SU-DHL-6 (cell line): Measurements from ENCODE around the gene OR2AT4.
"Not testable (repeated sequence)": the region's sequence is repeated elsewhere in the genome, so short reads cannot be mapped to it uniquely, and the experiment has no call there.

ENCODE experiments used
- H2AFZ ChIP-seq: fragments of 200-600 bp; sonication (generic); 2 replicates; pipeline ENCODE4 v1.6.1; 2014; ENCODE audit warnings: low read depth, mild to moderate bottlenecking, moderate library complexity, mixed read lengths, antibody characterized with exemption, low read length; ENCODE audit not compliant: severe bottlenecking
- H3F3A ChIP-seq: fragments of 200-600 bp; shearing (Covaris generic); 2 replicates; pipeline ENCODE4 v1.6.0; 2016; ENCODE audit warnings: antibody characterized with exemption, mild to moderate bottlenecking; ENCODE audit not compliant: insufficient read depth
- H3K27ac ChIP-seq: fragments of 200-600 bp; sonication (generic); 2 replicates; pipeline ENCODE4 v1.5.1; 2016; ENCODE audit warnings: low read depth, mild to moderate bottlenecking, low read length, moderate library complexity, mixed read lengths
- H3K27me3 ChIP-seq: fragments of 200-600 bp; sonication (generic), shearing (Covaris generic); 2 replicates; pipeline ENCODE4 v1.6.0; 2014; ENCODE audit warnings: mild to moderate bottlenecking, low read length
- H3K36me3 ChIP-seq: fragments of 200-600 bp; sonication (generic); 2 replicates; pipeline ENCODE4 v1.6.1; 2014; ENCODE audit warnings: mild to moderate bottlenecking, low read length, mixed read lengths
- H3K4me2 ChIP-seq: fragments of 300-600, 200-600 bp; shearing (Covaris generic), sonication (generic); 2 replicates; pipeline ENCODE4 v1.6.0; 2014; ENCODE audit warnings: low read length, low read depth, mild to moderate bottlenecking; ENCODE audit not compliant: poor library complexity, severe bottlenecking
- H3K4me3 ChIP-seq: fragments of 200-600 bp; sonication (generic); 2 replicates; pipeline ENCODE4 v1.5.1; 2014; ENCODE audit warnings: antibody characterized with exemption, low read length, mild to moderate bottlenecking, mixed read lengths; ENCODE audit not compliant: insufficient read depth, poor library complexity, severe bottlenecking
- H3K79me2 ChIP-seq: fragments of 200-600 bp; sonication (generic); 2 replicates; pipeline ENCODE4 v1.6.1; 2014; ENCODE audit warnings: mild to moderate bottlenecking, low read length, moderate library complexity; ENCODE audit not compliant: insufficient read depth
- H3K9ac ChIP-seq: fragments of 200-600 bp; sonication (generic); 2 replicates; pipeline ENCODE4 v1.7.0; 2014; ENCODE audit warnings: mild to moderate bottlenecking, low read length
- H3K9me2 ChIP-seq: fragments of 200-600 bp; sonication (generic); replicated peaks from 2 replicates; pipeline ENCODE4 v1.6.1; 2014; ENCODE audit warnings: low read length; ENCODE audit not compliant: insufficient read depth
- H3K9me3 ChIP-seq: fragments of 200-600 bp; sonication (generic); 2 replicates; pipeline ENCODE4 v1.6.1; 2014; ENCODE audit warnings: low read length, mixed read lengths; ENCODE audit not compliant: insufficient read depth
- H4K20me1 ChIP-seq: fragments of 200-600 bp; sonication (generic); 2 replicates; pipeline ENCODE4 v1.6.1; 2014; ENCODE audit warnings: low read depth, mild to moderate bottlenecking, antibody characterized with exemption, low read length, moderate library complexity, mixed read lengths
- EZH2phosphoT487 ChIP-seq: fragments of 200-600 bp; sonication (generic), shearing (Covaris generic); conservative IDR thresholded peaks from 2 replicates; pipeline ENCODE4 v1.6.1; 2018; ENCODE audit warnings: mild to moderate bottlenecking, antibody characterized with exemption, low read length, moderate library complexity, mixed read lengths
- TF ChIP-seq, protein P1 (sequence below): fragments of 200-600 bp; sonication (generic); IDR thresholded peaks from one replicate; pipeline ENCODE4 v1.5.1; 2017; ENCODE audit warnings: antibody characterized with exemption, mild to moderate bottlenecking, low read length, moderate library complexity; ENCODE audit not compliant: insufficient read depth, poor library complexity, severe bottlenecking

Gene OR2AT4

DNA sequence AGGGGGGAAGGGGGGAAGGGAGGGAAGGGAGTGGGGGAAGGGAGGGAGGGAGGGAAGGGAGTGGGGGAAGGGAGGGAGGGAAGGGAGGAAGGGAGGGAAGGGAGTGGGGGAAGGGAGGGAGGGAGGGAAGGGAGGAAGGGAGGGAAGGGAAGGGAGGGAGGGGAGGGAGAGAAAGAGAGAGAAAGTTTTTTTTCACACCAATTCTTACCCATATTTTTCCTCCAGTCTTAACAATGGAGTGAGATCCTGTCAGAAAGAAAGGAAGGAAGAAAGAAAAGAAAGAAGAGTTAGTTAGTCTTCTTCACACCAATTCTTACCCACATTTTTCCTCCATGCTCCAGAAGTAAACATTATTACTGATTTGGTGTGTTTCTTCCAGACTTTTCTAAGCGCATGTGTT is 3.0 kb upstream of the OR2AT4 start:
- Histone ChIP-seq H3K79me2 (no peaks in the 10 kb centered on the region), H3K4me3 (no peak overlapping the region), H3K4me2 (no peak overlapping the region), H3F3A (no peaks in the 10 kb centered on the region), H3K27me3 (no peaks in the 10 kb centered on the region), H3K9me2 (no peaks in the 10 kb centered on the region), H3K36me3 (no peaks in the 10 kb centered on the region), H4K20me1 (no peaks in the 10 kb centered on the region), H2AFZ (no peak overlapping the region), H3K9ac (no peak overlapping the region), H3K27ac (no peak overlapping the region), H3K9me3 (no peaks in the 10 kb centered on the region)
- TF ChIP-seq EZH2phosphoT487 = no peak
- TF ChIP-seq, protein P1, sequence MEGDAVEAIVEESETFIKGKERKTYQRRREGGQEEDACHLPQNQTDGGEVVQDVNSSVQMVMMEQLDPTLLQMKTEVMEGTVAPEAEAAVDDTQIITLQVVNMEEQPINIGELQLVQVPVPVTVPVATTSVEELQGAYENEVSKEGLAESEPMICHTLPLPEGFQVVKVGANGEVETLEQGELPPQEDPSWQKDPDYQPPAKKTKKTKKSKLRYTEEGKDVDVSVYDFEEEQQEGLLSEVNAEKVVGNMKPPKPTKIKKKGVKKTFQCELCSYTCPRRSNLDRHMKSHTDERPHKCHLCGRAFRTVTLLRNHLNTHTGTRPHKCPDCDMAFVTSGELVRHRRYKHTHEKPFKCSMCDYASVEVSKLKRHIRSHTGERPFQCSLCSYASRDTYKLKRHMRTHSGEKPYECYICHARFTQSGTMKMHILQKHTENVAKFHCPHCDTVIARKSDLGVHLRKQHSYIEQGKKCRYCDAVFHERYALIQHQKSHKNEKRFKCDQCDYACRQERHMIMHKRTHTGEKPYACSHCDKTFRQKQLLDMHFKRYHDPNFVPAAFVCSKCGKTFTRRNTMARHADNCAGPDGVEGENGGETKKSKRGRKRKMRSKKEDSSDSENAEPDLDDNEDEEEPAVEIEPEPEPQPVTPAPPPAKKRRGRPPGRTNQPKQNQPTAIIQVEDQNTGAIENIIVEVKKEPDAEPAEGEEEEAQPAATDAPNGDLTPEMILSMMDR = no peak

- H3K9me3 ChIP-seq, H3K9me2 ChIP-seq, H3K79me2 ChIP-seq, H4K20me1 ChIP-seq, H2AFZ ChIP-seq, H3K9ac ChIP-seq, H3K27me3 ChIP-seq, H3K27ac ChIP-seq, H3K4me3 ChIP-seq, H3F3A ChIP-seq, H3K36me3 ChIP-seq, H3K4me2 ChIP-seq: not testable (repeated sequence)
Observed at GRCh38 chr11:75098835-75099439, 2.3 kb upstream of the OR2AT4 start.

DNA sequence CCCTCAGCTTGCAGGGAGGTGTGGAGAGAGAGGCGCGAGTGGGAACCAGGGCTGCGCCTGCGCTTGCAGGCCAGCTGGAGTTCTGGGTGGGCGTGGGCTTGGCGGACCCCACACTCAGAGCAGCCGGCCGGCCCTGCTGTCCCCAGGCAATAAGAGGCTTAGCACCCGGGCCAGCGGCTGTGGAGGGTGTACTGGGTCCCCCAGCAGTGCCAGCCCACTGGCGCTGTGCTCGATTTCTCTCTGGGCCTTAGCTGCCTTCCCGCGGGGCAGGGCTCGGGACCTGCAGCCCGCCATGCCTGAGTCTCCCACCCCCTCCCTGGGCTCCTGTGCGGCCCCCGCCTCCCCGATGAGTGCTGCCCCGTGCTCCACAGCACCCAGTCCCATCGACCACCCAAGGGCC is 1.5 kb upstream of the OR2AT4 start:
- H3F3A ChIP-seq, H3K9me3 ChIP-seq, H3K27ac ChIP-seq, H3K79me2 ChIP-seq, H3K27me3 ChIP-seq, H3K9ac ChIP-seq, H2AFZ ChIP-seq, H4K20me1 ChIP-seq, H3K4me2 ChIP-seq, H3K4me3 ChIP-seq, H3K9me2 ChIP-seq, H3K36me3 ChIP-seq: not testable (repeated sequence)

GRCh38 chr11:75097173-75097557 is 489 bp upstream of the OR2AT4 start:
- H2AFZ ChIP-seq = no peak overlapping the region
- no peak overlapping the region for H3K9ac ChIP-seq
- H3K4me3 ChIP-seq = no peak overlapping the region
- TF ChIP-seq, protein P1 = no peak
- TF ChIP-seq EZH2phosphoT487 = no peak
- no peaks in the 10 kb centered on the region for H3K9me3 ChIP-seq
- no peak overlapping the region for H3K4me2 ChIP-seq
- no peaks in the 10 kb centered on the region for H4K20me1 ChIP-seq
- H3F3A ChIP-seq = no peaks in the 10 kb centered on the region
- H3K9me2 ChIP-seq = no peaks in the 10 kb centered on the region
- no peaks in the 10 kb centered on the region for H3K79me2 ChIP-seq
- H3K36me3 ChIP-seq = no peaks in the 10 kb centered on the region
- H3K27me3 ChIP-seq = no peaks in the 10 kb centered on the region
- H3K27ac ChIP-seq = no peak overlapping the region

- H3K79me2 ChIP-seq, H3K9me2 ChIP-seq, H3K27me3 ChIP-seq, H4K20me1 ChIP-seq, H3K9ac ChIP-seq, H3K9me3 ChIP-seq, H3K36me3 ChIP-seq, H2AFZ ChIP-seq, H3K4me3 ChIP-seq, H3F3A ChIP-seq, H3K27ac ChIP-seq, H3K4me2 ChIP-seq: not testable (repeated sequence)
Observed at GRCh38 chr11:75094382-75094781, 2.3 kb downstream of the OR2AT4 start.
